ENCODE measurements around the gene TAF3.
"Not testable (repeated sequence)": the region's sequence is repeated elsewhere in the genome, so short reads cannot be mapped to it uniquely, and the experiment has no call there.

TAF3 gene

DNA sequence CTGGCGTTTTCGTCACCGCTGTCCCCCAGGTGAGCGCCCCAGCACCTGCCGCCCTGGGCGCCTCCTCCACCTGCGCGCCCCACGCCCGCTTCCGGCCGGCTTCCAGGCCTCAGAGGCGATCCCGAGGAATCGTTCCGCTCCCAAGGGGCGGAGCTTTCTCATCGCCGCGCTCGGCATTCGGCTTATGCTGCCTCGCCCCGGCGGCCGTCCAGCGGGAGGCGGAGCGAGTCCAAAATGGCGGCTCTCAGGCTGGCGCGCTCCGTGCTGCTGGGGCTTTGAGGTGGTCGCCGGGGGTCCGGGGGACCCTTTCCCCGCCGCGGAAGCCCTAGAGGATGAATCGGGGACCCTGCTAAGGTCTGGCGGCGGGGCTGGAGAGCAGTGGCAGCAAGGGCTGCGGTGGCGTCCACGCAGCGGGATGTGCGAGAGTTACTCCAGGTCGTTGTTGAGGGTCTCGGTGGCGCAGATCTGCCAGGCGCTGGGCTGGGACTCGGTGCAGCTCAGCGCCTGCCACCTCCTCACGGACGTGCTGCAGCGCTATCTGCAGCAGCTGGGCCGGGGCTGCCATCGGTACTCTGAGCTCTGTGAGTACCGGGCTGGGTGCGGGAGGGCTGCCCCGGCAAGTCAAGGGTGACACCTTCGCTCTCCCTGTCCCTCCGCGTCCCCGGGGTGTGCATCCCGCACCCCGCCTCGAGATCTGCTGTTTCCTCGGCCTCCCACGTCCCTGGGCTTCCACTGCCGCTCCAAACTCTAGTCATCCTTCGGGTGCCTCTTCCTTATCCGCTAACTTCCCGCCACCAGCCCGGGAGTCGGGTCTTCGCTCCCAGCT is at the start of gene TAF3:
TAF3 (plus strand) TSS at position 211 of the 826 bp plus-strand sequence; CDS start at position 416, 205 bp downstream.
- DNase-seq (ENCODE audit: low read depth in 2 of 2), result peak; percentile 86 to 90

- DNase-seq (ENCODE audit: low read depth in 2 of 2), result no peak
These were observed 44.2 kb upstream of the TAF3 start for GRCh38 chr10:7773845-7774801.

GRCh38 chr10:7776777-7777176 is 41.5 kb upstream of the TAF3 start:
- DNase-seq (ENCODE audit: low read depth in 2 of 2), result no peak

DNA sequence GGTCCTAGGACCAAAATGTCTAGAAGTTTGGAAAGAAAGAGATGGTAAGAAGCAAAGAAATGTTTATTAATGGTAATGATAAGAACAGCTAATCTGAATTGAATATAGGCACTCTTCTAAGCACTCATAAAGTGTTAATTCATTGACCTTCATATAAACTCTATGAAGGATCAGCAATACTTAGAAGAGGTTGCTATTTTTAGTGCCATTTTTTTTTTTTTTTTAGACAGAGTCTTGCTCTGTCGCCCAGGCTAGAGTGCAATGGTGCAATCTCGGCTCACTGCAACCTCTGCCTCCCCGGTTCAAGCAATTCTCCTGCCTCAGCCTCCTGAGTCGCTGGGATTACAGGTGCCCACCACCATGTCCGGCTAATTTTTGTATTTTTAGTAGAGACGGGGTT is 36.1 kb upstream of the TAF3 start:
- DNase-seq (ENCODE audit: low read depth in 2 of 2), result not testable (repeated sequence)

DNA sequence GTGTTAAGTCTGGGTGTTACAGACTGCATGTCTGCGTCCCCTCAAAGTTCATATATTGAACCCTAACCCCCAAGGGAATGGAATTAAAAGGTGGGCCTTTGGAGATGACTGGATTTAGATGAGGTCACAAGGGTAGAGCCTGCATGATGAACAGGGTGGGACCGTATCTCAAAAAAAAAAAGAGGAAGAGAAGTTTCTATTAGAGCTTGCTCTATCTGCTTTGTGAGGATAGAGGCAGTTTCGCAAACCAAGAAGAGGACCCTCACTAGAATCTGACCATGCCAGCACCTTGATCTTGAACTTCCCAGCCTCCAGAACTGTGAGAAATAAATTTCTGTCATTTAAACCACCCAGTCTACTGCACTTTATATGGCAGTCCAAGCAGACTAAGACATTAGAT is 31.9 kb upstream of the TAF3 start:
- DNase-seq (ENCODE audit: low read depth in 2 of 2), result no peak

DNA sequence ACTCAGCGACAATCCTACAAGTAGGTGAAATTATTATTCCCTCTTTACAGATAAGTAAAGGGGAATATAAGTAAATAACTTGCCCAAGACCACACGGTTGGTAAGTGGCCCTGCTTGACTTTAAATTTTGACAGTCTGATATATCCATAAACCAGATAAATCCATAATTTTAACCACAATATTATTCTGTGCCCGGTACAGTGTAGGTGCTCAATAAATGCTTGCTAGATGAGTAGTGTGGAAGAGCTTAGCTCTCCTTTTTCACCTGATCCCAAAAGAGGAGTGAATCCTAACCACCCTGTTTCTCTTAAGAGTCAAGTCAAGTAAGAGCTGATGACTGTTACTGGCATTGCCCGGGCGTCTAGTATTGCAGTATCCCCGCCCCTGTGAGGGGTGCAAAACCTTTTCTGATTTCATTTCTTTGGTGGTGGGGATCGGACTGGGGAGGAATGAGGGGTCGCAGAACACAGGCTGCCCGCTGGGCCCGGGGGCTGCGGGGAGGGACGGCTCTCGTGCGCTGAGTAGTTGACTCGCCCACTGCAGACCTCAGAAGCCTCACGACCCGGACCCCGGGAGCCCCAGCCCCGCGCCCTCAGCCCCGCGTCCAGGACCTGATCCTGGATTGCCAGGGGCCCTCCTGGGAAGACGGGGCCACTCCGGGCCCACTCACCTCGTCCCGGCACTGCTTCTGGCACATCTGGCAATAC is 31.0 kb upstream of the TAF3 start:
- peak in 1 of 2 donors; percentile 3 for DNase-seq (ENCODE audit: low read depth in 2 of 2)

DNA sequence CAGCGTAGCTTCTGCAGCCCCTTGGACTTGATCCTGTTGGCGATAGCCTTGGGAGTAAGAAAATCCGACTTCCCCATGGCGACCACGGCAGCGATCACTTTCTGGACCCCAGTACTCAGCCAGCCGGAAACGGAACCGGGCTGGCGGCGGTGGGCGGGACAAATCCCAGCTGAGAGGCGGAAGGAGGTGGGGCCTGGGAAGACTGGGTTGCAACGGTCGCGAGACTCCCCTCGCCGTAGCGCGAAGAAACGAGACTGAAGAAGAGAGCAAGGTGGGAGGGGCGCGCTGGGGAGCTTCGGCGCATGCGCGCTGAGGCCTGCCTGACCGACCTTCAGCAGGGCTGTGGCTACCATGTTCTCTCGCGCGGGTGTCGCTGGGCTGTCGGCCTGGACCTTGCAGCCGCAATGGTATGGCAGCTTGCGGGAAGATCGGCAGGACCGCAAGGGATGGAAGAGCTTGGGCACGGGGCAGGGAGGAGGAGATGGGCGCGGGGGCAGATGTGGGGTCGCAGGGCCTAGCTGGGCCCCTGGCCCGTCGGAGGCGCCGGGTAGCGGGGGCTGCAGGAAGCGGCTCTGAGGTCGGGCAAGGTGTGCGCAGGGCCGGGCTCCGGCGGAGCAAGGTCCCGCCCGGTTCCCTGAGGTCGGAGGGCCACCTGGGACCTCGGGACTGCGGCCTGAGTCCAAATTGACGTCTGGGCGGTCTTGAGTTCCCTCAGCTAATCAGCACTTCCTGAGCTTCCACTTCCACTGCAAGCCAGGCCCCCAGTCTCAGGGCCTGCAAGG is 30.3 kb upstream of the TAF3 start, which contains the start of the genes ATP5F1C and KIN:
ATP5F1C (plus strand) TSS at position 321 of the 782 bp plus-strand sequence; CDS start at position 352, 31 bp downstream.
KIN (minus strand) TSS at position 137 of the 782 bp plus-strand sequence; CDS start at position 77, 60 bp downstream.
- DNase-seq (ENCODE audit: low read depth in 2 of 2), result peak; percentile 96 to 98

GRCh38 chr10:7788639-7789286 is 29.5 kb upstream of the TAF3 start:
- no peak for DNase-seq (ENCODE audit: low read depth in 2 of 2)

DNA sequence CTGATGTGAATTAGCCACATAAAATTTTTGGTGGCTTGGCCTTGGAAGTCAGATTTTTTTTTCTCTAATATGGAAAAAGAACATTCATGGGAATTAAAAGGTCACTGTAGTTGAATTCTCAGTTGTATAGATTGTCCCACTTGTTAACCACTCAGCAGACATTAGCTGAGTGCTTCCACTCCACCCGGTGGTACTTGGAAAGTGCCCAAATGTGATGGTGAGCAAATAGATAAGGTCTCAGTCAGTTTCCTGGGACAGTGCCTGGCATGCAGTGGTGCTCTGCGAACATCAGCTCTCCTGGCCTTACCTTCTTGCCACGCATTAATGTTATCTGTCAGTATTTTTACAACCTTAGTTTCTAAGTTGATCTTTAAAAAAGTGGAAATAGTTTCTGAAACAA is 28.9 kb upstream of the TAF3 start:
- no peak for DNase-seq (ENCODE audit: low read depth in 2 of 2)

DNA sequence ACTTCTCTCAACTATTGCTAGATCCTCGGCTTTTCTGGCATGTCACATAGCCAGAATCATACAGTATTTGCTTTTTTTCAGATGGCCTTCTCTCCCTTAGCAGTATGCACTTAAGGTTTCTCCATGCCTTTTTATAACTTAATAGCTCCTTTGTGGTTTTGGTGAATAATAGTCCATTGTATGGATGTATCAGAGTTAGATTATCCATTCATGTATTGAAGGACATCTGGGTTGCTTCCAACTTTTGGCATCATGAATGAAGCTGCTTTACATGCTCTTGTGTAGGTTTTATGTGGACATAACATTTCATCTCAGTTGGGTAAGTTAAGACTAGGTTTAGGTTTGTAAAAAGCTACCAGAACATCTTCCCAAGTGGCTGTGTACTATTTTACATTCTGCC is 25.8 kb upstream of the TAF3 start:
- DNase-seq (ENCODE audit: low read depth in 2 of 2), result no peak

DNA sequence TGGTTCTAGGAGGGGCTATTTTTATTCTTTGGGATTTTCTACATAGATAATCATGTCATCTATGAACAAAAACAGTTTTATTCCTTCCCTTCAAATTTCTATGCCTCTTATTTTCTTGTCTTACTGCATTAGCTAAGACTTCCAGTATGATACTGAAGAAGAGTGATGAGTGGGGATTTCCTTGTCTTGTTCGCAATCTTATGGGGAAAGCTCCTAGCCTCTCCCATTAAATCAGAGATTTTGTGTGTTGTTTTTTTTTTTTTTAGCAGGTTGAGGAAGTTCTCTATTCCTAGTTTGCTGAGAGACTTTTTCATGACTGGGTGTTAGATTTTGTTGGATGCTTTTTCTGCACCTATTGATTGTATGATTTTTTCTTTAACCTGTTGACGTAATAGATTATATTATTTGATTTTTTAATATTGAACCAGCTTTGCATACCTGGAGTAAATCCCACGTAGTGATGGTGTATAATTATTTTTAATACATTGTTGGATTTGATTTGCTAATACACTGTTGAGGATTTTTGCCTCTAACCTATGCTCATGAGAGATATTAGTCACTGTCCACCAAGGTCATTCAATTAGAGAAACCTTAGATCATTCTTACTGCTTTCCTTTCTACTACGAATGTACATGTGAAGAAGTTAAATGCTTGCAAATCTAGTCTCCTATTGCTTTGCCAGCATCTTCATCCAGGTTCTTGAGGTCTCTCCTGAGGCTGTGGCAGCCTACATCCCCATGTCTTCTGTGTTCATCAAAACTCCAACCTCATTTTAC is 23.9 kb upstream of the TAF3 start:
- DNase-seq (ENCODE audit: low read depth in 2 of 2), result no peak

DNA sequence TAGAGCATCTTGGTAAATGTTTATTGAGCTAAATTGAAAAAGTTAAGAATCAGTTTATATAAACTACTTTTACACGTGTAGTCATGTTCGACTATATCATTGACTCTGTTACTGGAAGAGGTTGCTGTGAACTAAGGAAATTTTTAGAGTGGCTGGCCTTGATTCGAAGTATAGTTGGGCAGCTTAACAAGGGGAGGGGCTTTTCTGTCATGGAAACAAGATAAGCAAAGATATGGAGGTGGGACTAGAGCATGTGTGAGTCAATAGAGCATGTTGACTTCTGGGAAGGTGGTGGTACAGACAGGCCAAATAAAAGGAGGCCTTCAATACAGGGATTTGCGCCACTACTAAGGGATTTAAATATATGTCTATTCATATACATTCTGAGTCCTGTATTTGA is 22.7 kb upstream of the TAF3 start:
- DNase-seq (ENCODE audit: low read depth in 2 of 2), result no peak

DNA sequence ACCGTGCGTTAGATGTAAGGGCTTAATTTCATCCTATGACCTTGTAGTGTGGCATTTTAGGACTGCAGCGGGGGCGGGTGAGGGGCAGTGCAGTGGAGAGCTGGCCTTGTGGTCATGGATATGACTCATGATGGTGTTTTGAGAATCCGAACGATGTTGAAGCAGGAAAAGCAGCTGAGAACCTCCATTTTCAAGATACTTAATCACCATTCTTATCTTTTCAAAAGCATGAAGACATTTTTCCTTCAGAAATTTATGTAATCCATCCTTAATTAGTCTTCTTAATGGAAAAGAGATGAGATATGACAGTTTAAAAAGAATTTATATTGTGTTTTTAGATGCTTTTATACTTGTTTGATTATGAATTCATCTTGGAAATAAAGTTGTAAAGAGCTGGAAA is 20.7 kb upstream of the TAF3 start:
- no peak for DNase-seq (ENCODE audit: low read depth in 2 of 2)

GRCh38 chr10:7802606-7803005 is 15.7 kb upstream of the TAF3 start:
- DNase-seq (ENCODE audit: low read depth in 2 of 2), result no peak

DNA sequence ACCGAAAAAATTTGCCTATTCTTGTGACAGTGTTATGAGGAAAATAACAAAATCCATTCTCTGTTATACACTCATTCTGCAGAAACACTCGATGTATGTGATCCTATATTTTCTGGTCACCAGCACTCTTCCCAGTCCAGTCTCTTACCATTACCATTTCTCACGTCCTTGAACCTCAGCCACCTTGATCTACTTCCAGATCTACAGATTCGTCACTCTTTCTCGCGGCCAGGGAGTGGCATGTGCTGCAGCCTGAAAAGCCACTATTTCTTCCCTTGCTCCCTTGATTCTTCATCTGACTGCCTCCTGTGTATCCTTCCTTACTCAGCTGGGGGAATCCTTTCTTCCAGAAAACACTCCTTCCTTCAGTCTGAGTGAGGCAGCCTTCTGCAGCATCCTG is 14.1 kb upstream of the TAF3 start:
- no peak for DNase-seq (ENCODE audit: low read depth in 2 of 2)

GRCh38 chr10:7804741-7805140 is 13.6 kb upstream of the TAF3 start:
- no peak for DNase-seq (ENCODE audit: low read depth in 2 of 2)

DNA sequence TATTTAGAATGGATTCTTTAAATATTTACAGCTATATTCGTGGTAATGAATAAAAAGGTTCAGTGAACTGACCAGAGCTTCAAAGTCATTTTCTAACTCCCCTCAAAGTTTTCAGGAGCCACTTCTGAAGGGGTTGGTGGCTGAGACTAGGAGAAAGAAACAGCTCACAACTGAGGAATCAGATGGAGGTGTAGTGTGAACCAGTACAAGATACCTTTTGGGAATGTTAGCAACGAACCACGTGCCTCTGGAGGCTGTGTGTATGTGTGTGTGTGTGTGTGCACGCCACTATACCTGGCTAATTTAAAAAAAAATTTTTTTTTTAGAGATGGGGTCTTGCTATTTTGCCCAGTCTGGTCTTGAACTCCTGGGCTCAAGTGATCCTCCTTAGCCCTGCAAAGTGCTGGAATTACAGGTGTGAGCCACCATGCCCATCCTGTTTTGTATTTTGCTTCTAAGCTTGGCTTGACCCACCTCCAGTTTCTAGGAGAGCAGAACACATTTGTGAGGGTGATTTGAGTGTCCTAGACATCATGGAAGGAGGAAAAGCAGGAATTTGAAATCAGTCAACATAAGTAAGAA is 9.5 kb upstream of the TAF3 start:
- DNase-seq (ENCODE audit: low read depth in 2 of 2), result no peak

GRCh38 chr10:7810443-7810842 is 7.9 kb upstream of the TAF3 start:
- DNase-seq (ENCODE audit: low read depth in 2 of 2), result no peak

- DNase-seq (ENCODE audit: low read depth in 2 of 2), result no peak
These were observed 7.3 kb upstream of the TAF3 start for GRCh38 chr10:7811000-7811399.

Data from stimulated activated CD4-positive, alpha-beta T cell treated with anti-CD3 and anti-CD28 coated beads, Interleukin-15, amount 100 ng/mL, for 48 hours (primary cell).